ENCODE results near the gene GDF2.

Gene GDF2

DNA sequence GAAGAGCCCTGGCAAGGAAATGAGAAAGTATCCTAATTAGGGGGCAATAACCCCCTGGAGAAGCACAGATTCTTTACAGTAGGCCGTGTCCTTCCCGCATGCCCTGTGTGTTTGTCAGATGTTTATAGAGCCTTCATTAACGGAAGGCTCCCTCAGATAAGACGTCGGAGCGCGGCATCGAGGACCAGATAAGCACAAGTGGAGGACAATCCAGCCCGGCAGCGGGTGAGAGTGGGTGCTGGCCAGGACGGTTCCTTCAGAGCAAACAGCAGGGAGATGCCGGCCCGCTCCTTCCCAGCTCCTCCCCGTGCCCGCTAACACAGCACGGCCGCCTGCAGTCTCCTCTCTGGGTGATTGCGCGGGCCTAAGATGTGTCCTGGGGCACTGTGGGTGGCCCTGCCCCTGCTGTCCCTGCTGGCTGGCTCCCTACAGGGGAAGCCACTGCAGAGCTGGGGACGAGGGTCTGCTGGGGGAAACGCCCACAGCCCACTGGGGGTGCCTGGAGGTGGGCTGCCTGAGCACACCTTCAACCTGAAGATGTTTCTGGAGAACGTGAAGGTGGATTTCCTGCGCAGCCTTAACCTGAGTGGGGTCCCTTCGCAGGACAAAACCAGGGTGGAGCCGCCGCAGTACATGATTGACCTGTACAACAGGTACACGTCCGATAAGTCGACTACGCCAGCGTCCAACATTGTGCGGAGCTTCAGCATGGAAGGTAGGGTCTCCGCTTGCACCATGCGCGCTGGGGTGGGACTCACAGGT, at the start of gene GDF2:
Gene GDF2 (plus strand): TSS at position 155 of the 762 bp plus-strand sequence. CDS start 215 bp downstream, at position 370.
- TF ChIP-seq, protein P1, sequence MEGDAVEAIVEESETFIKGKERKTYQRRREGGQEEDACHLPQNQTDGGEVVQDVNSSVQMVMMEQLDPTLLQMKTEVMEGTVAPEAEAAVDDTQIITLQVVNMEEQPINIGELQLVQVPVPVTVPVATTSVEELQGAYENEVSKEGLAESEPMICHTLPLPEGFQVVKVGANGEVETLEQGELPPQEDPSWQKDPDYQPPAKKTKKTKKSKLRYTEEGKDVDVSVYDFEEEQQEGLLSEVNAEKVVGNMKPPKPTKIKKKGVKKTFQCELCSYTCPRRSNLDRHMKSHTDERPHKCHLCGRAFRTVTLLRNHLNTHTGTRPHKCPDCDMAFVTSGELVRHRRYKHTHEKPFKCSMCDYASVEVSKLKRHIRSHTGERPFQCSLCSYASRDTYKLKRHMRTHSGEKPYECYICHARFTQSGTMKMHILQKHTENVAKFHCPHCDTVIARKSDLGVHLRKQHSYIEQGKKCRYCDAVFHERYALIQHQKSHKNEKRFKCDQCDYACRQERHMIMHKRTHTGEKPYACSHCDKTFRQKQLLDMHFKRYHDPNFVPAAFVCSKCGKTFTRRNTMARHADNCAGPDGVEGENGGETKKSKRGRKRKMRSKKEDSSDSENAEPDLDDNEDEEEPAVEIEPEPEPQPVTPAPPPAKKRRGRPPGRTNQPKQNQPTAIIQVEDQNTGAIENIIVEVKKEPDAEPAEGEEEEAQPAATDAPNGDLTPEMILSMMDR (IDR thresholded peaks at IDR 0.05; ENCODE audit: control insufficient read depth, insufficient read depth, low read depth, low read length, missing control alignments), result no peak
- DNase-seq (ENCODE audit: low read depth), result no peak
- no peak within 1 kb of the TSS for H3K4me3 ChIP-seq (ENCODE audit: control insufficient read depth, low read depth, low read length)

DNA sequence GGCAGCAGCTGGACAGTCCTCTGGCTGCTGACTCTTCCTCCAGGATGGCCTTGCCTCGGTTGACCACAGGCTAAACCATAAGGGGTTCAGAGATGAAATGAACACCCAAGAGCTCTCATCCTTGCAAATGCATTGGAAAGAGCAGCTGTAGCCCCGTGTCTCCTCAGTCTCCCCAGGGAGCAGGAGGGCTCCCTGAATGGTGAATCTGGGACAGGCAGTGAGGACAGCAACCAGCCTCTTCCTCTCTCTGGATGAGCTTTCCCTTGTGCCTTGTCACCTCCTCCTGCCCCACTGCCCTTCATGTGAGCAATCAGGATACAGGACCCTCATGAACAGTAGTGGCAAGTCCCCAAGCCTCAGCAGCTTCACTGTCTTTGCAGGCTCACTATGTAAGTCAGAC, 46.2 kb upstream of the GDF2 start:
- TF ChIP-seq, protein P1 (IDR thresholded peaks at IDR 0.05; ENCODE audit: control insufficient read depth, insufficient read depth, low read depth, low read length, missing control alignments), result no peak
- no peak for DNase-seq (ENCODE audit: low read depth)
- H3K4me3 ChIP-seq (ENCODE audit: control insufficient read depth, low read depth, low read length), result no peak overlapping the region

DNA sequence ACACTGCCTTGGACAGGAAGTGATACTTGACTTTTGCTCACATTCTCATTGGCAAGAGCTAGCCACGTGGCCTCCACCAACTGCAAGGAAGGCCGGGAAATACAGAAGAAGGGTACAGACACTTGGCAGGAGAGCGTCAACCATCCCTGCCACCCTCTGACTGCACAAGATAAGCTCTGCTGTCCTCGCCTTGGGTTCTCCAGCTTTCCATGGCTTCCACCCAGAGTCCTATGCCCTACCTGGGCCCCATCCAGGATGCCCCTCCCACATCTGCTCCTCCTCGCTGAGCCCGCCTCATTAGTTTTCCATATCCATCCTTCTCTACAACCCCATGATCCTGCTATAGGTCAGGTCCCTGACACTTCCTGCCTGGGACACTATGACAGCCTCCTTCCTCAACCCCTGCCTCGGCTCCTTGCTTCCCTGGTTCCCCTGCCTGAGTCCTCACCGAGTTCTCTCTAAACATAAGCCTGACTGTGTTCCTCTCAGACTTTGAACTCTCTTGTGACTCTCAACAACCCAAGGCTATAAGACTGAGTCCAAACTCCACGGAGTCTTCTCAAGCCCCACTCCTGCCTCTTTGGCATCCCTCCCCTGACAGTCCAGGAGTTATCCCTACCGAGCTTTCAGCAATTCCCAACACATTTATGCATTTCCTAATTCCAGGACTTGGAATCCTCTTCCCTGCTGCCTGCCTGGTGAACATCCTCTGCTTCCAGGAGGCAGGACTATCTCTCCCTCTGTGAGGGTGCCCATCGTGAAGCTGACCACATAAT, 45.5 kb upstream of the GDF2 start:
- no peak overlapping the region for H3K4me3 ChIP-seq (ENCODE audit: control insufficient read depth, low read depth, low read length)
- TF ChIP-seq, protein P1 (IDR thresholded peaks at IDR 0.05; ENCODE audit: control insufficient read depth, insufficient read depth, low read depth, low read length, missing control alignments), result no peak
- DNase-seq (ENCODE audit: low read depth), result no peak

DNA sequence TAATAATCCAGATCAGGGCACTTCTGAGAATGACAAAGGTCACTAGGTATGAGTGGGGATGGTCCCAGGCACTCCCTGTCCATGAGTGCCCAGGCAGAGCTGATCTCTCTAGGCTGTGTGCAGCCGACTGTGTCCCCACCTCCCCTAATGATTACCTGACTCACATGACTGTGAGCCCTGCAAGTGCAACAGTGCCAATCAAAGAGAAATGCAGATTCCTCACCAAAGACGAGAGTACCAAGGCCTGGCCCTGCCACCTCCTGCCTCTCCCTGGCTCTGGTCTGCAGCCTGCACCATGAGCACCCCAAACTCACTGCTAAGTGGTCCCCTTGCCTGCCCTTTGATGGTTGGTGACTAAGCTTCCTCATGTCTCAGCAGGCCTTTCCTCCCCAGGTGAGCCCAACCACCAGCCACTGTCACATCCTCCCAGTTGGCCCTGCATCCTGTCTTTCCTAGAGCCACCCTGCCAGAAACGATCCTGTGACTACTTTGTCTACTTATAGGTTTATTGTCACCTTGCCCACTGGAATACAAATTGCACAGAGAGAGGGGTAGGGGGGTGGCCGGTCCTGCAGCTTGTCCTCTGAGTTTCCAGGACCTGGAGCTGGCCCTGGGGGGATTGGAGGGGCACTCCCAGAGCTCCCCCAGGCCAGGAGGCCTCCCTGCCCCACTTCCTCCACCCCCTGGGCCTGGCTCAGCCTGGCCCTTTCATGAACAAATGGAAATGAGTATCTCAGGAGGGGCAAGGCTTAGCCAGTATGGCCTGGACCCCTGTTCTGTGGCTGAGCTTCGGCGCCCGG, 44.7 kb upstream of the GDF2 start:
- H3K4me3 ChIP-seq (ENCODE audit: control insufficient read depth, low read depth, low read length), result no peak overlapping the region
- TF ChIP-seq, protein P1 (IDR thresholded peaks at IDR 0.05; ENCODE audit: control insufficient read depth, insufficient read depth, low read depth, low read length, missing control alignments), result no peak
- no peak for DNase-seq (ENCODE audit: low read depth)

DNA sequence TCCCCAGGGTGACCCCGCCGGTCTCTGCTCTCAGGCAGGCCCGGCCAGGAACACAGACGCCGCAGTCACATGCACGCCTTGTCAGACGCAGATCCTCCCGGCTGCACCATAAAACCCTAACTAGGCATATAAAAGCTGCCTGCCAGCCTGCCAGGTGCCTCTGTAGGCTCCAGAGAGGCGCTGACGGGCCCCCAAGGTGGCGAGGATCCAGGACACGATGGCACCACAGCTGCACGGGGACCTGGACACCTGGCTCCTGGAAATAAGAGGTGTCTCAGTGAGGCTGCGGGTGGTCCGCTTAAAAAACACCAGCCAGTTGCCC, 44.1 kb upstream of the GDF2 start:
- no peak overlapping the region for H3K4me3 ChIP-seq (ENCODE audit: control insufficient read depth, low read depth, low read length)
- no peak for DNase-seq (ENCODE audit: low read depth)
- TF ChIP-seq, protein P1 (IDR thresholded peaks at IDR 0.05; ENCODE audit: control insufficient read depth, insufficient read depth, low read depth, low read length, missing control alignments), result no peak

DNA sequence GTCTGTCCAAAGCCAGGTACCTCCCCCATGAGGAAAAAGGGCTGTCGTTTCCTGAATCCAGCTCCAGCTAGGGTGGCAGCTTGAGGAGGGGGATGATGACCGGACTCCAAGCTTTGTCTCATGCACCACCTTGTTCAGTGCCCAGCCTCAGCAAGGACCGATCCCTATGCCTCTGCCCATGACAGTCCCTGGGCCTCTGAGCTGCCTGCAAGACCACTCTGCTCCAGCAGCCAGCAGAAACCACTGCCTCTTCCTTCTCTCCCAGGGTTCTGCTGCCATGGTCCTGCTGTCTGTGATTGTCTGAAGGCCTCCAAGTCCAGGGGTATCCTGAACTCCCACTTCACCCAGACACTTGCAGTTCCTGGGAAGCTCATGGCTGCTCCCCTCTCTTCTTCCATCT, 43.5 kb upstream of the GDF2 start:
- no peak for DNase-seq (ENCODE audit: low read depth)
- no peak overlapping the region for H3K4me3 ChIP-seq (ENCODE audit: control insufficient read depth, low read depth, low read length)
- TF ChIP-seq, protein P1 (IDR thresholded peaks at IDR 0.05; ENCODE audit: control insufficient read depth, insufficient read depth, low read depth, low read length, missing control alignments), result no peak

Data from AG09309 (cell line).